K562 (cell line): ENCODE results near the gene SLC36A3. TPM values are rescaled to one million over a fixed set of nuclear protein-coding genes. Genes with fewer than 3 reads are reported as not detected.

Source experiments
- CBFA2T3 ChIP-seq: fragments of 450-650 bp; IDR thresholded peaks from 2 replicates; pipeline ENCODE4 v1.6.1; 2017
- CREM ChIP-seq: IDR thresholded peaks from 2 replicates; pipeline ENCODE4 v1.6.1; 2014; ENCODE audit warnings: antibody characterized with exemption, low read depth
- DIDO1 ChIP-seq: fragments of 450-650 bp; IDR thresholded peaks from 2 replicates; pipeline ENCODE4 v1.6.1; 2016; ENCODE audit warnings: low read depth, missing biosample characterization, missing genetic modification characterization
- ETV1 ChIP-seq: fragments of 450-650 bp; conservative IDR thresholded peaks from 2 replicates; pipeline ENCODE4 v1.6.1; 2016; ENCODE audit warnings: missing genetic modification characterization, control low read depth, low read depth, missing compliant biosample characterization
- FOSL1 ChIP-seq: fragments of 200-800 bp; sonication (Bioruptor generic); conservative IDR thresholded peaks from 2 replicates; pipeline ENCODE4 v1.6.1; 2016; ENCODE audit warnings: missing genetic modification characterization, missing compliant biosample characterization
- ILK ChIP-seq: fragments of 450-650 bp; IDR thresholded peaks from 2 replicates; pipeline ENCODE4 v1.6.1; 2016; ENCODE audit warnings: missing genetic modification characterization, low read depth, mild to moderate bottlenecking, missing compliant biosample characterization, moderate library complexity, borderline replicate concordance
- KAT2B ChIP-seq: IDR thresholded peaks from one replicate; pipeline ENCODE4 v1.6.1; 2012; ENCODE audit warnings: low read depth, mild to moderate bottlenecking, control low read depth, inconsistent platforms, low read length, moderate library complexity
- RNF2 ChIP-seq: sonication (generic); IDR thresholded peaks from 2 replicates; pipeline ENCODE4 v1.6.1; 2016
- SMARCE1 ChIP-seq: fragments of 450-650 bp; IDR thresholded peaks from 2 replicates; pipeline ENCODE4 v1.7.1; 2016; ENCODE audit warnings: mild to moderate bottlenecking
- TSC22D4 ChIP-seq: fragments of 450-650 bp; IDR thresholded peaks from 2 replicates; pipeline ENCODE4 v1.6.1; 2016; ENCODE audit warnings: missing genetic modification characterization, missing biosample characterization, control low read depth
- ZNF354B ChIP-seq: fragments of 250-450 bp; sonication (Bioruptor Pico); IDR thresholded peaks from 2 replicates; pipeline ENCODE4 v1.4.0; 2020
- polyA plus RNA-seq, 8 experiments: library from polyadenylated mRNA; depleted of rRNA in 4 of 8; stranded (reverse) in 5 of 8; unstranded in 3 of 8; fragments of >200 nt; fragmentation: Nextera tagmentation in 2 of 8; fragmentation: Illumina TruSeq in 1 of 8; extraction: Ambion mirVana in 2 of 8; extraction: Trizol in 1 of 8; gene quantifications; 2 replicates each; pipeline versions ENCODE4 v1.2.1 to v1.2.3, GENCODE V29; 2011 to 2014; ENCODE audit warnings: inconsistent platforms in 1 of 8, missing spikeins in 1 of 8
- total RNA-seq, 7 experiments: library from RNA; depleted of rRNA in 6 of 7; stranded (reverse); fragments of >200 nt in 6 of 7; fragmentation: Illumina TruSeq in 2 of 7; extraction: Trizol in 2 of 7; gene quantifications; 2 replicates each; pipeline versions ENCODE4 v1.2.1 to v1.2.3, GENCODE V29; 2011 to 2021; ENCODE audit warnings: low replicate concordance in 1 of 7
- TF ChIP-seq, protein P1 (sequence below): fragments of 450-650 bp; IDR thresholded peaks from 2 replicates; pipeline ENCODE4 v1.6.1; 2017; ENCODE audit warnings: antibody characterized with exemption, mild to moderate bottlenecking
- TF ChIP-seq, protein P2 (sequence below): fragments of 450-650 bp; formaldehyde crosslinking; IDR thresholded peaks from 2 replicates; pipeline ENCODE4 v1.4.0; 2022; ENCODE audit warnings: missing genetic modification characterization
- TF ChIP-seq, protein P3 (sequence below): fragments of 450-650 bp; IDR thresholded peaks from 2 replicates; pipeline ENCODE4 v1.6.1; 2016
- TF ChIP-seq, protein P4 (sequence below): fragments of 450-650 bp; formaldehyde crosslinking; IDR thresholded peaks from 2 replicates; pipeline ENCODE4 v1.4.0; 2020; ENCODE audit warnings: mild to moderate bottlenecking, mixed read lengths
- TF ChIP-seq, protein P5 (sequence below): IDR thresholded peaks from 2 replicates; pipeline ENCODE4 v1.6.1; 2014; ENCODE audit warnings: antibody characterized with exemption
- TF ChIP-seq, protein P6 (sequence below): fragments of 200-800 bp; sonication (Bioruptor generic); IDR thresholded peaks from 2 replicates; pipeline ENCODE4 v1.6.1; 2017; ENCODE audit warnings: missing genetic modification characterization, missing compliant biosample characterization

The SLC36A3 gene
- total and polyA plus RNA-seq, 9 of the 15 experiments (the other 6 are each of a cell fraction or from before 2014, with no cell fraction given), result not detected

DNA sequence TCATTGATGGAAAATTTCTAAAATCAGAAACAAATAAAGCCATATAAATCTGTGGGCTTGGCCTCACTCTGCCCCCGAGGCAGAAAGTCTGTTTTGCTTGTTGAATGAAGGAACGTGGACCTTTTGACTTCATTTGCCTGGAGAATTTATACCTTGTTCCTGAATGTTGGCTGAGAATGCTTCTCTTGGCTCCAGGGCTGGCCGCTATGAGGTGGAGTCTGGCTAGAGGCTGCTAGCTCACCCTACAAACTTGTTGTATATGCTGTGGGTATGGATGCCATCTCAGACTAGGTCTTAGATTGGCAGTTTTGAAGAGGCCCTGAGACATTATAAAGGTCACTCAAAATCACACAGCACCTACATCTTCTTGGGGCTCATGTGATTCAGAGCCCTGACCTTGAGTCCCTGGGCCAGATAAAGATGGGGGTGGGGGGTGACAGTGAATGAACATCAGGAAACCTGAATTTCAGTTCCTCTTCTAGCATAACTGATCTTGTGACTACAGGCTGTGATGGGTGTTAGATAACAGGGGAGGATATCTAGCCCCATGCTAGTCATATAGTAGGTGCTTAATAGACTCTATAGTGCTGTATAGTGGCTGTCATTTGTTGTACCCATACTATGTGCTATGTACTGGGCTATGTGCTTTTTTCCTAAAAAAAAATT lies 47.8 kb downstream of the SLC36A3 start (continued):
- TF ChIP-seq, protein P1, sequence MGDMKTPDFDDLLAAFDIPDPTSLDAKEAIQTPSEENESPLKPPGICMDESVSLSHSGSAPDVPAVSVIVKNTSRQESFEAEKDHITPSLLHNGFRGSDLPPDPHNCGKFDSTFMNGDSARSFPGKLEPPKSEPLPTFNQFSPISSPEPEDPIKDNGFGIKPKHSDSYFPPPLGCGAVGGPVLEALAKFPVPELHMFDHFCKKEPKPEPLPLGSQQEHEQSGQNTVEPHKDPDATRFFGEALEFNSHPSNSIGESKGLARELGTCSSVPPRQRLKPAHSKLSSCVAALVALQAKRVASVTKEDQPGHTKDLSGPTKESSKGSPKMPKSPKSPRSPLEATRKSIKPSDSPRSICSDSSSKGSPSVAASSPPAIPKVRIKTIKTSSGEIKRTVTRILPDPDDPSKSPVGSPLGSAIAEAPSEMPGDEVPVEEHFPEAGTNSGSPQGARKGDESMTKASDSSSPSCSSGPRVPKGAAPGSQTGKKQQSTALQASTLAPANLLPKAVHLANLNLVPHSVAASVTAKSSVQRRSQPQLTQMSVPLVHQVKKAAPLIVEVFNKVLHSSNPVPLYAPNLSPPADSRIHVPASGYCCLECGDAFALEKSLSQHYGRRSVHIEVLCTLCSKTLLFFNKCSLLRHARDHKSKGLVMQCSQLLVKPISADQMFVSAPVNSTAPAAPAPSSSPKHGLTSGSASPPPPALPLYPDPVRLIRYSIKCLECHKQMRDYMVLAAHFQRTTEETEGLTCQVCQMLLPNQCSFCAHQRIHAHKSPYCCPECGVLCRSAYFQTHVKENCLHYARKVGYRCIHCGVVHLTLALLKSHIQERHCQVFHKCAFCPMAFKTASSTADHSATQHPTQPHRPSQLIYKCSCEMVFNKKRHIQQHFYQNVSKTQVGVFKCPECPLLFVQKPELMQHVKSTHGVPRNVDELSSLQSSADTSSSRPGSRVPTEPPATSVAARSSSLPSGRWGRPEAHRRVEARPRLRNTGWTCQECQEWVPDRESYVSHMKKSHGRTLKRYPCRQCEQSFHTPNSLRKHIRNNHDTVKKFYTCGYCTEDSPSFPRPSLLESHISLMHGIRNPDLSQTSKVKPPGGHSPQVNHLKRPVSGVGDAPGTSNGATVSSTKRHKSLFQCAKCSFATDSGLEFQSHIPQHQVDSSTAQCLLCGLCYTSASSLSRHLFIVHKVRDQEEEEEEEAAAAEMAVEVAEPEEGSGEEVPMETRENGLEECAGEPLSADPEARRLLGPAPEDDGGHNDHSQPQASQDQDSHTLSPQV, result no peak
- TF ChIP-seq ETV1 (tag), result peak; percentile 14; the same call in 1 of the 2 replicates
- TF ChIP-seq, protein P2, sequence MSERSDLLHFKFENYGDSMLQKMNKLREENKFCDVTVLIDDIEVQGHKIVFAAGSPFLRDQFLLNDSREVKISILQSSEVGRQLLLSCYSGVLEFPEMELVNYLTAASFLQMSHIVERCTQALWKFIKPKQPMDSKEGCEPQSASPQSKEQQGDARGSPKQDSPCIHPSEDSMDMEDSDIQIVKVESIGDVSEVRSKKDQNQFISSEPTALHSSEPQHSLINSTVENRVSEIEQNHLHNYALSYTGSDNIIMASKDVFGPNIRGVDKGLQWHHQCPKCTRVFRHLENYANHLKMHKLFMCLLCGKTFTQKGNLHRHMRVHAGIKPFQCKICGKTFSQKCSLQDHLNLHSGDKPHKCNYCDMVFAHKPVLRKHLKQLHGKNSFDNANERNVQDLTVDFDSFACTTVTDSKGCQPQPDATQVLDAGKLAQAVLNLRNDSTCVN (CRISPR knock-in tag), result no peak
- TF ChIP-seq, protein P3, sequence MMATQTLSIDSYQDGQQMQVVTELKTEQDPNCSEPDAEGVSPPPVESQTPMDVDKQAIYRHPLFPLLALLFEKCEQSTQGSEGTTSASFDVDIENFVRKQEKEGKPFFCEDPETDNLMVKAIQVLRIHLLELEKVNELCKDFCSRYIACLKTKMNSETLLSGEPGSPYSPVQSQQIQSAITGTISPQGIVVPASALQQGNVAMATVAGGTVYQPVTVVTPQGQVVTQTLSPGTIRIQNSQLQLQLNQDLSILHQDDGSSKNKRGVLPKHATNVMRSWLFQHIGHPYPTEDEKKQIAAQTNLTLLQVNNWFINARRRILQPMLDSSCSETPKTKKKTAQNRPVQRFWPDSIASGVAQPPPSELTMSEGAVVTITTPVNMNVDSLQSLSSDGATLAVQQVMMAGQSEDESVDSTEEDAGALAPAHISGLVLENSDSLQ, result peak; percentile 33; the same call in 1 of the 2 replicates
- peak; percentile 57; the same call in 1 of the 2 replicates for TF ChIP-seq SMARCE1
- TF ChIP-seq KAT2B, result no peak
- TF ChIP-seq, protein P4, sequence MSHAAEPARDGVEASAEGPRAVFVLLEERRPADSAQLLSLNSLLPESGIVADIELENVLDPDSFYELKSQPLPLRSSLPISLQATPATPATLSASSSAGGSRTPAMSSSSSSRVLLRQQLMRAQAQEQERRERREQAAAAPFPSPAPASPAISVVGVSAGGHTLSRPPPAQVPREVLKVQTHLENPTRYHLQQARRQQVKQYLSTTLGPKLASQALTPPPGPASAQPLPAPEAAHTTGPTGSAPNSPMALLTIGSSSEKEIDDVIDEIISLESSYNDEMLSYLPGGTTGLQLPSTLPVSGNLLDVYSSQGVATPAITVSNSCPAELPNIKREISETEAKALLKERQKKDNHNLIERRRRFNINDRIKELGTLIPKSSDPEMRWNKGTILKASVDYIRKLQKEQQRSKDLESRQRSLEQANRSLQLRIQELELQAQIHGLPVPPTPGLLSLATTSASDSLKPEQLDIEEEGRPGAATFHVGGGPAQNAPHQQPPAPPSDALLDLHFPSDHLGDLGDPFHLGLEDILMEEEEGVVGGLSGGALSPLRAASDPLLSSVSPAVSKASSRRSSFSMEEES (CRISPR knock-in tag), result peak; percentile 58
- 0 out of 2 replicates have a peak, but pooled peaks have one; percentile 7 for TF ChIP-seq ZNF354B
- TF ChIP-seq CREM, result 0 out of 2 replicates have a peak, but pooled peaks have one; percentile 21
- TF ChIP-seq, protein P5, sequence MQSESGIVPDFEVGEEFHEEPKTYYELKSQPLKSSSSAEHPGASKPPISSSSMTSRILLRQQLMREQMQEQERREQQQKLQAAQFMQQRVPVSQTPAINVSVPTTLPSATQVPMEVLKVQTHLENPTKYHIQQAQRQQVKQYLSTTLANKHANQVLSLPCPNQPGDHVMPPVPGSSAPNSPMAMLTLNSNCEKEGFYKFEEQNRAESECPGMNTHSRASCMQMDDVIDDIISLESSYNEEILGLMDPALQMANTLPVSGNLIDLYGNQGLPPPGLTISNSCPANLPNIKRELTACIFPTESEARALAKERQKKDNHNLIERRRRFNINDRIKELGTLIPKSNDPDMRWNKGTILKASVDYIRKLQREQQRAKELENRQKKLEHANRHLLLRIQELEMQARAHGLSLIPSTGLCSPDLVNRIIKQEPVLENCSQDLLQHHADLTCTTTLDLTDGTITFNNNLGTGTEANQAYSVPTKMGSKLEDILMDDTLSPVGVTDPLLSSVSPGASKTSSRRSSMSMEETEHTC, result peak; percentile 89
- TF ChIP-seq, protein P6, sequence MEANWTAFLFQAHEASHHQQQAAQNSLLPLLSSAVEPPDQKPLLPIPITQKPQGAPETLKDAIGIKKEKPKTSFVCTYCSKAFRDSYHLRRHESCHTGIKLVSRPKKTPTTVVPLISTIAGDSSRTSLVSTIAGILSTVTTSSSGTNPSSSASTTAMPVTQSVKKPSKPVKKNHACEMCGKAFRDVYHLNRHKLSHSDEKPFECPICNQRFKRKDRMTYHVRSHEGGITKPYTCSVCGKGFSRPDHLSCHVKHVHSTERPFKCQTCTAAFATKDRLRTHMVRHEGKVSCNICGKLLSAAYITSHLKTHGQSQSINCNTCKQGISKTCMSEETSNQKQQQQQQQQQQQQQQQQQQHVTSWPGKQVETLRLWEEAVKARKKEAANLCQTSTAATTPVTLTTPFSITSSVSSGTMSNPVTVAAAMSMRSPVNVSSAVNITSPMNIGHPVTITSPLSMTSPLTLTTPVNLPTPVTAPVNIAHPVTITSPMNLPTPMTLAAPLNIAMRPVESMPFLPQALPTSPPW, result peak; percentile 47; the same call in 1 of the 2 replicates
- TF ChIP-seq CBFA2T3, result peak; percentile 24
- TF ChIP-seq DIDO1 (tag), result no peak
- no peak for TF ChIP-seq ILK (tag)
- TF ChIP-seq RNF2, result peak; percentile 59; the same call in 1 of the 2 replicates
- peak; percentile 39 for TF ChIP-seq FOSL1 (tag)
- no peak for TF ChIP-seq TSC22D4 (tag)
